ENCODE data around the gene CNNM4.

- TF ChIP-seq CTCF (IDR thresholded peaks at IDR 0.05; ENCODE audit: poor library complexity, severe bottlenecking) (no peak), POLR2AphosphoS5 (IDR thresholded peaks at IDR 0.05) (no peak), EZH2 (IDR thresholded peaks at IDR 0.05; ENCODE audit: borderline replicate concordance, insufficient read depth, low read length, poor library complexity, severe bottlenecking) (no peak), EP300 (conservative IDR thresholded peaks at IDR 0.05; ENCODE audit: poor library complexity, severe bottlenecking) (no peak), SMC3 (conservative IDR thresholded peaks at IDR 0.05; ENCODE audit: poor library complexity) (no peak), TAF1 (IDR thresholded peaks at IDR 0.05; ENCODE audit: low read depth) (no peak), RAD21 (conservative IDR thresholded peaks at IDR 0.05) (no peak), REST (IDR thresholded peaks at IDR 0.05; ENCODE audit: borderline replicate concordance) (no peak), MXI1 (conservative IDR thresholded peaks at IDR 0.05; ENCODE audit: poor library complexity, severe bottlenecking) (no peak)
Observed at GRCh38 chr2:96835830-96836229, 75.1 kb downstream of the CNNM4 start.
